Measurements from ENCODE around the gene MTO1.

GRCh38 chr6:73506246-73506645, 44.7 kb downstream of the MTO1 start:
- TF ChIP-seq, protein P1, sequence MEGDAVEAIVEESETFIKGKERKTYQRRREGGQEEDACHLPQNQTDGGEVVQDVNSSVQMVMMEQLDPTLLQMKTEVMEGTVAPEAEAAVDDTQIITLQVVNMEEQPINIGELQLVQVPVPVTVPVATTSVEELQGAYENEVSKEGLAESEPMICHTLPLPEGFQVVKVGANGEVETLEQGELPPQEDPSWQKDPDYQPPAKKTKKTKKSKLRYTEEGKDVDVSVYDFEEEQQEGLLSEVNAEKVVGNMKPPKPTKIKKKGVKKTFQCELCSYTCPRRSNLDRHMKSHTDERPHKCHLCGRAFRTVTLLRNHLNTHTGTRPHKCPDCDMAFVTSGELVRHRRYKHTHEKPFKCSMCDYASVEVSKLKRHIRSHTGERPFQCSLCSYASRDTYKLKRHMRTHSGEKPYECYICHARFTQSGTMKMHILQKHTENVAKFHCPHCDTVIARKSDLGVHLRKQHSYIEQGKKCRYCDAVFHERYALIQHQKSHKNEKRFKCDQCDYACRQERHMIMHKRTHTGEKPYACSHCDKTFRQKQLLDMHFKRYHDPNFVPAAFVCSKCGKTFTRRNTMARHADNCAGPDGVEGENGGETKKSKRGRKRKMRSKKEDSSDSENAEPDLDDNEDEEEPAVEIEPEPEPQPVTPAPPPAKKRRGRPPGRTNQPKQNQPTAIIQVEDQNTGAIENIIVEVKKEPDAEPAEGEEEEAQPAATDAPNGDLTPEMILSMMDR (IDR thresholded peaks at IDR 0.05), result no peak
- no peak for TF ChIP-seq POLR2A (IDR thresholded peaks at IDR 0.05)

All from lower leg skin (tissue), 3 donors.